ENCODE data around the gene HHATL. TPM values are rescaled to one million over a fixed set of nuclear protein-coding genes. Genes with fewer than 3 reads are reported as not detected.

HHATL gene
- total RNA-seq, 2 donors from 2014 or later, result 1.9 to 5.5 TPM

GRCh38 chr3:42685891-42686820, 16.4 kb downstream of the HHATL start:
- intact Hi-C loops (cut with DNase I), result loop anchor here (5.0 kb wide), 1 partner anchor 46 kb away; no protein-coding TSS in a partner anchor
- Histone ChIP-seq H3K27me3 (replicated peaks; ENCODE audit: insufficient read depth) (peaks cover 3% of the 10 kb centered on the region), H3K36me3 (no peaks in the 10 kb centered on the region), H3K27ac (no peak overlapping the region), H3K4me1 (replicated peaks) (no peaks in the 10 kb centered on the region), H3K4me3 (peak overlapping the region in 1 of 2 donors; percentile 6), H3K9me3 (no peaks in the 10 kb centered on the region)
- DNase-seq (ENCODE audit: low spot score), result no peak
- TF ChIP-seq POLR2A (IDR thresholded peaks at IDR 0.05) (no peak), POLR2AphosphoS5 (IDR thresholded peaks at IDR 0.05) (no peak), CTCF (IDR thresholded peaks at IDR 0.05) (no peak)
- WGBS, result 37% methylated on average over 69 of the region's 80 CpGs

GRCh38 chr3:42685363-42685881, 17.2 kb downstream of the HHATL start, which contains the start of gene KLHL40:
Gene KLHL40, plus strand, starts transcription at chr3:42685537. Its CDS starts 82 bp downstream, at chr3:42685619.
- intact Hi-C loops (cut with DNase I), result loop anchor here (5.0 kb wide), 1 partner anchor 47 kb away; no protein-coding TSS in a partner anchor
- Histone ChIP-seq H3K4me3 (peak within 1 kb of the TSS in 1 of 2 donors; percentile 6), H3K9me3 (no peaks in the 10 kb centered on the region), H3K27ac (no peak within 1 kb of the TSS), H3K4me1 (replicated peaks) (no peaks in the 10 kb centered on the region), H3K27me3 (replicated peaks; ENCODE audit: insufficient read depth) (peaks cover 3% of the 10 kb centered on the region), H3K36me3 (no peaks in the 10 kb centered on the region)
- no peak for DNase-seq (ENCODE audit: low spot score)
- 48% methylated on average over 32 of the region's 34 CpGs for WGBS
- TF ChIP-seq POLR2A (IDR thresholded peaks at IDR 0.05) (no peak), CTCF (IDR thresholded peaks at IDR 0.05) (no peak), POLR2AphosphoS5 (IDR thresholded peaks at IDR 0.05) (no peak)

- TF ChIP-seq CTCF (IDR thresholded peaks at IDR 0.05), result no peak
- TF ChIP-seq POLR2A (IDR thresholded peaks at IDR 0.05), result no peak
- TF ChIP-seq POLR2AphosphoS5 (IDR thresholded peaks at IDR 0.05), result no peak
- Histone ChIP-seq H3K4me3 (no peak overlapping the region), H3K27me3 (replicated peaks; ENCODE audit: insufficient read depth) (peaks cover 3% of the 10 kb centered on the region), H3K4me1 (replicated peaks) (no peaks in the 10 kb centered on the region), H3K27ac (no peak overlapping the region), H3K9me3 (no peaks in the 10 kb centered on the region), H3K36me3 (no peaks in the 10 kb centered on the region)
- DNase-seq (ENCODE audit: low spot score), result no peak
- intact Hi-C loops (cut with DNase I), result loop anchor here (5.0 kb wide), 1 partner anchor 48 kb away; no protein-coding TSS in a partner anchor
- 92% methylated on average over 7 of the region's 7 CpGs for WGBS
Measured at GRCh38 chr3:42684632-42685362, 17.8 kb downstream of the HHATL start.

- peak; percentile 21 for DNase-seq (ENCODE audit: low spot score)
- no peak for TF ChIP-seq POLR2A (IDR thresholded peaks at IDR 0.05)
- TF ChIP-seq POLR2AphosphoS5 (IDR thresholded peaks at IDR 0.05), result peak; percentile 19
- no peak overlapping the region for H3K4me3 ChIP-seq
- H3K36me3 ChIP-seq, result no peaks in the 10 kb centered on the region
- WGBS, result 48% methylated on average over 10 of the region's 10 CpGs
- no peaks in the 10 kb centered on the region for H3K4me1 ChIP-seq (replicated peaks)
- peaks cover 3% of the 10 kb centered on the region for H3K27me3 ChIP-seq (replicated peaks; ENCODE audit: insufficient read depth)
- intact Hi-C loops (cut with DNase I), result no loop called here
- H3K27ac ChIP-seq, result no peak overlapping the region
- no peaks in the 10 kb centered on the region for H3K9me3 ChIP-seq
Measured at GRCh38 chr3:42683875-42684598, 18.6 kb downstream of the HHATL start.
